Naive thymus-derived CD8-positive, alpha-beta T cell (primary cell): ENCODE measurements around the gene PRPF6. TPM values are rescaled to one million over a fixed set of nuclear protein-coding genes. Genes with fewer than 3 reads are reported as not detected.
A peak's percentile ranks its signal among the peaks of the same experiment; 100 is the strongest.

Experiments used
- ATAC-seq, 2 donors: fragments of 150-1000 bp; cut with Tn5 transposase in 1 of 2; sonication (Bioruptor Pico), chemical (Tn5 transposase) in 1 of 2; 1 replicate in 1 of 2; 2 replicates in 1 of 2; pipeline ENCODE4 v1.10.0; 2021; ENCODE audit warnings: mild to moderate bottlenecking in 2 of 2, moderate library complexity in 2 of 2
- POLR2A ChIA-PET: fragments of 350-600 bp; sonication (Branson Sonifier 250); formaldehyde crosslinking; loops from one replicate; lab custom pipeline; 2021; ENCODE audit warnings: antibody characterized with exemption; lab: Charles Lee
- DNase-seq, 10 donors: peaks; one replicate each; pipeline versions ENCODE4 v3.0.0 to v3.0.0-alpha.2; 2020 to 2022
- H3K27ac Mint-ChIP-seq, 10 donors: one replicate each; pipeline ENCODE4 v1.8.0; 2020 to 2022; ENCODE audit warnings: mild to moderate bottlenecking in 10 of 10, mixed read lengths in 10 of 10, moderate library complexity in 4 of 10, inconsistent platforms in 1 of 10
- H3K27me3 Mint-ChIP-seq, 5 donors: one replicate each; pipeline ENCODE4 v1.8.0; 2021 to 2022; ENCODE audit warnings: mixed read lengths in 5 of 5
- H3K36me3 Mint-ChIP-seq, 3 donors: one replicate each; pipeline ENCODE4 v1.8.0; 2020 to 2022; ENCODE audit warnings: mixed read lengths in 3 of 3, mild to moderate bottlenecking in 2 of 3, inconsistent platforms in 1 of 3
- H3K4me1 Mint-ChIP-seq, 4 donors: one replicate each; pipeline ENCODE4 v1.8.0; 2021 to 2022; ENCODE audit warnings: mixed read lengths in 4 of 4
- H3K4me3 Mint-ChIP-seq, 10 donors: one replicate each; pipeline ENCODE4 v1.8.0; 2020 to 2022; ENCODE audit warnings: mild to moderate bottlenecking in 10 of 10, mixed read lengths in 10 of 10, moderate library complexity in 6 of 10, inconsistent platforms in 1 of 10
- H3K9me3 Mint-ChIP-seq, 9 donors: one replicate each; pipeline ENCODE4 v1.8.0; 2020 to 2022; ENCODE audit warnings: mixed read lengths in 9 of 9, mild to moderate bottlenecking in 3 of 9, inconsistent platforms in 1 of 9, moderate library complexity in 1 of 9
- polyA plus RNA-seq, 3 donors: library from polyadenylated mRNA; unstranded; fragments of 300-500 nt; fragmentation: Illumina TruSeq; gene quantifications; one replicate each; pipeline ENCODE4 v1.2.3, GENCODE V29; 2021
- total RNA-seq, 8 experiments: library from RNA in 2 of 8; stranded (reverse) in 2 of 8; gene quantifications; one replicate each; pipeline ENCODE4 v1.2.3 and lab custom pipeline; 2021 to 2026

Gene PRPF6
- total and polyA plus RNA-seq, 5 experiments from 2014 or later, result 67.2 to 110 (median 91.1) TPM

GRCh38 chr20:63946986-63947637 is 33.8 kb upstream of the PRPF6 start:
- Mint-ChIP-seq H3K36me3 (peaks cover 0 to 13% (median 0%) of the 10 kb centered on the region in 3 donors), H3K9me3 (peaks cover 0 to 2% (median 0%) of the 10 kb centered on the region in 9 donors), H3K27ac (peak overlapping the region; percentile 14 to 99 (median 92)), H3K4me1 (peaks cover 25 to 60% (median 39%) of the 10 kb centered on the region in 4 donors), H3K4me3 (peak overlapping the region; percentile 70 to 95 (median 90)), H3K27me3 (no peaks in the 10 kb centered on the region)
- DNase-seq (peak in 1 of 10 donors; percentile 50), ATAC-seq (no peak)
- POLR2A ChIA-PET, result interaction anchor here (0.7 kb wide), 1 partner anchor 45 kb away, joined by 4 read pairs; no protein-coding TSS in a partner anchor

GRCh38 chr20:63947638-63948456 is 33.1 kb upstream of the PRPF6 start:
- H3K27me3 Mint-ChIP-seq, result no peaks in the 10 kb centered on the region
- DNase-seq (peak in 7 of 10 donors; percentile 29 to 63 (median 49)), ATAC-seq (peak; percentile 38 to 41)
- peak overlapping the region; percentile 81 to 95 (median 92) for H3K4me3 Mint-ChIP-seq
- POLR2A ChIA-PET, result no interaction called here
- H3K4me1 Mint-ChIP-seq, result peaks cover 23 to 59% (median 37%) of the 10 kb centered on the region in 4 donors
- peaks cover 0 to 10% (median 0%) of the 10 kb centered on the region in 3 donors for H3K36me3 Mint-ChIP-seq
- peak overlapping the region; percentile 94 to 99 (median 98) for H3K27ac Mint-ChIP-seq
- H3K9me3 Mint-ChIP-seq, result no peaks in the 10 kb centered on the region

- Mint-ChIP-seq H3K27ac (peak overlapping the region in 4 of 10 donors; percentile 17 to 99 (median 58)), H3K36me3 (peaks cover 0 to 3% (median 0%) of the 10 kb centered on the region in 3 donors), H3K9me3 (no peaks in the 10 kb centered on the region), H3K27me3 (no peaks in the 10 kb centered on the region), H3K4me3 (no peak overlapping the region), H3K4me1 (peaks cover 28 to 66% (median 52%) of the 10 kb centered on the region in 4 donors)
- ATAC-seq, result no peak
- POLR2A ChIA-PET, result interaction anchor here (1.3 to 1.7 kb wide), 2 partner anchors 9 to 49 kb away, joined by 6 to 7 read pairs; no protein-coding TSS in a partner anchor
- DNase-seq, result no peak
These were observed 30.1 kb upstream of the PRPF6 start for GRCh38 chr20:63950701-63951397.

DNA sequence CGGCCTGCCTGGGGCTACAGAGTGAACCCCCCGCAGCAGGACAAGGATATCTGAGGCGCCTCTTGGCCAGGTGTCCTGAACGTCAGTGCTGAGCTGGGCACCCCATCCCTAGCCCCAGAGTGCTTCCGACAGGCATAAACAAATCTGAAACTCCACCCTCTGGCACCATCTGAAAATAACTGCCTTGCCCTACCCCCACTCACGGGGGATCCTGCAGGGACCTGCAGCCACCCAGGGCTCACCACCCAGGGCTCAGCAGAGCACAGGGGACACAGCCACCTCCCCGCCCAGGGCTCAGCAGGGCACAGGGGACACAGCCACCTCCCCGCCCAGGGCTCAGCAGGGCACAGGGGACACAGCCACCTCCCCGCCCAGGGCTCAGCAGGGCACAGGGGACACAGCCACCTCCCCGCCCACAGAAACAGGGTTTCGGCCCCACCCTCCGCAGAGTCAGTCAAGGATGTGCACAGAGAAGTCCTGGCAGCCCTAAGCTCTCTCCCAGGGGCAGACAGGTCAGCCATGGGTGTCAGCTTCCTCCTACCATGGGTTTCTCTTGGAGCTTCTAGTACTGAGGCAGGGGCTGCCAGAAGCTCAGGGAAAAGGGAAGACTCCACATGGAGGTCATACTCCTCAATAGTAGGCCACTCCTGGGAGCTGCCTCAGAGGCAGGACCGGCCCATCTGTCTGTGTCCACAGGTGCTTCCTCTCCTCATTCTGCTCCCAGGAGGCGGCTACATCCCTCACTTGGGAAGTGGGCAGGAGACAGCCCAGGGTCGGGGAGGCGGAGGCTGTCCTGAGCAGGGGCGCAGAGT is 29.3 kb upstream of the PRPF6 start:
- Mint-ChIP-seq H3K27me3 (no peaks in the 10 kb centered on the region), H3K9me3 (no peaks in the 10 kb centered on the region), H3K4me3 (peak overlapping the region in 1 of 10 donors; percentile 41), H3K36me3 (peaks cover 0 to 2% (median 0%) of the 10 kb centered on the region in 3 donors), H3K4me1 (peaks cover 28 to 68% (median 53%) of the 10 kb centered on the region in 4 donors), H3K27ac (peak overlapping the region in 4 of 10 donors; percentile 17 to 65 (median 54))
- ATAC-seq, result no peak
- no peak for DNase-seq
- POLR2A ChIA-PET, result interaction anchor here (1.3 to 1.7 kb wide), 2 partner anchors 10 to 50 kb away, joined by 6 to 7 read pairs; no protein-coding TSS in a partner anchor

- Mint-ChIP-seq H3K4me3 (no peak overlapping the region), H3K4me1 (peaks cover 27 to 65% (median 50%) of the 10 kb centered on the region in 4 donors), H3K27me3 (no peaks in the 10 kb centered on the region), H3K36me3 (peaks cover 0 to 2% (median 0%) of the 10 kb centered on the region in 3 donors), H3K27ac (peak overlapping the region in 1 of 10 donors; percentile 19), H3K9me3 (no peaks in the 10 kb centered on the region)
- POLR2A ChIA-PET, result interaction anchor here (0.7 to 1.7 kb wide), 2 partner anchors 10 to 12 kb away, joined by 3 to 7 read pairs; no protein-coding TSS in a partner anchor
- DNase-seq (no peak), ATAC-seq (no peak)
These were observed 28.8 kb upstream of the PRPF6 start for GRCh38 chr20:63952210-63952535.

DNA sequence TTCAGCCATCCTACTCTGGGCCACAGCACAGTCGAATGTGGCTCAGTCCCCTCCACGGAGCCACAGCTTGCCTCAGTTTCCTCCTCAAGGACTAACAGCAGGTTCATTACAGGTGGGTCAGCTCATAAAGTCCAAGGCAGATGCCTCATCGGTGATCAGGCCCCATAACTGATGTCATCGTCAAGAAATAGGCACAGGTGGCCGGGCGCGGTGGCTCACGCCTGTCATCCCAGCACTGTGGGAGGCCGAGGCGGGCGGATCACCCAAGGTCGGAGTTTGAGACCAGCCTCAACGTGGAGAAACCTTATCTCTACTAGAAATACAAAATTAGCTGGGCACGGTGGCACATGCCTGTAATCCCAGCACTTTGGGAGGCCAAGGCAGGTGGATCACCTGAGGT is 28.2 kb upstream of the PRPF6 start:
- Mint-ChIP-seq H3K27ac (peak overlapping the region in 4 of 10 donors; percentile 39 to 83 (median 74)), H3K4me3 (peak overlapping the region in 2 of 10 donors; percentile 4 to 20)

DNA sequence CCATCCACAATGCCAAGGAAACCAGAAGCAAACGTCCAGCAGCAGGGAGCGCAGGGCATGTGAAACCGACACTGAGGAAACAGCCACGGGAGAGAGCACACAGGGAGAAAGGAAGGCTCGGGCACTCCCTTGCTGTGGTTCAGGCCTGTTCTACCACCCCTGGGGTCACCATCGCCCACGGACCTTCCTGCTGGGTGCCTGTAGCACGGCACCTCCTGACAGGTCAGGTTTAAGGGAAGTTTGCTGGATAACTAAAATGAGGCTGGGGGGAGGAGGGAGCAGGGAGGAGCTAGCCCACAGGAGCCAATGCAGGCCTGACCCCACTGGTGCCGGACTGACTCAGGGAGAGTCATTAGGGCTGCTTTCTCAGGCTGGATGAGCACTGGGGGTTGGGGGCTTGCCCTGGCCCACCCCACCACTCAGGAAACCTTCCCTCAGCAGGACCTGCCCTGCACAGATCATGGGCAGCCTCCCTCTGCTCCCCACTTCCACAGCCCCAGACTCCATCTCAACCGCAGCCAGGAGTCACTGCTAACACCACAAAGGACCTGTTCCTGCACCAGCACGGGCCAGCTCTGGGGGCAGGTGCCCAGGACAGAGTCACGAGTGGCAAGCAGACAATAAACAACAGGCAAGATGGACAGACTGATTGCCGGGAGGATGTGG is 27.0 kb upstream of the PRPF6 start:
- Mint-ChIP-seq H3K36me3 (peaks cover 0 to 2% (median 0%) of the 10 kb centered on the region in 3 donors), H3K9me3 (no peaks in the 10 kb centered on the region), H3K4me3 (peak overlapping the region; percentile 76 to 86 (median 80)), H3K27ac (peak overlapping the region; percentile 62 to 94 (median 80)), H3K4me1 (peaks cover 18 to 58% (median 38%) of the 10 kb centered on the region in 4 donors), H3K27me3 (no peaks in the 10 kb centered on the region)
- ATAC-seq (no peak), DNase-seq (no peak)
- POLR2A ChIA-PET, result no interaction called here

More for the DNA sequence above, 28.2 kb upstream of the PRPF6 start:
- POLR2A ChIA-PET, result interaction anchor here (0.7 kb wide), 1 partner anchor 13 kb away, joined by 3 read pairs; no protein-coding TSS in a partner anchor
- Mint-ChIP-seq H3K36me3 (peaks cover 0 to 2% (median 0%) of the 10 kb centered on the region in 3 donors), H3K27me3 (no peaks in the 10 kb centered on the region), H3K9me3 (no peaks in the 10 kb centered on the region), H3K4me1 (peaks cover 23 to 64% (median 48%) of the 10 kb centered on the region in 4 donors)
- no peak for ATAC-seq
- DNase-seq, result no peak

DNA sequence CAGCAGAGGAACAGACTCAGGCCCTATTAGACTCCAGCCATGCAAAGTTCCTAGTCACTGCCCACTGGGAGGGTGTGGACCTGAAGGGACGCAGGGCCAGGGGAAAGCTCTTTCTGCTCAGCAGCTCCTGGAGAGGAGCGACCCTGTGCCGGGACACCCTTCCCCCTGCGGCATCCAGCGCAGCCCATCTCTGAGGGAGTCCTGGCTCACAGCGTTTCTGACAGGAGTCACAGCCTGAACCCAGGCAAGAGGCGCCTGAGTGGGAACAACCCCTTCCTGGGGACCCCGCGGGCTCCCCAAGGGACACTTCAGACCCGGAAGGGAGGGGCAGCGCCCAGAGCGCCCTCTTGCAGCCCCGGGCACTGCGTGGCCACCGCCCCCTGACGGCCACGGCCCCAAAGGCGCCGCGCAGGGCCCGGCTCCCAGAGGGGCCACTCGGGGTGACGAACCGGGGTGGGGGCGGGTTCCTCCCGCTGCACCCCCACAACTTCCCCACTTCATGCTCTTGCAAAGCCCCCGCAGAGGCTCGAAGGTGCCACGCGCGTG is 25.6 kb upstream of the PRPF6 start:
- no peaks in the 10 kb centered on the region for H3K9me3 Mint-ChIP-seq
- POLR2A ChIA-PET, result interaction anchor here (0.6 to 2.2 kb wide), 5 partner anchors 12 to 434 kb away, joined by 3 to 16 read pairs (median 5); partner anchors contain the start of genes RGS19 and TCEA2
- peaks cover 10 to 45% (median 30%) of the 10 kb centered on the region in 4 donors for H3K4me1 Mint-ChIP-seq
- ATAC-seq, result peak; percentile 8 to 11
- H3K27ac Mint-ChIP-seq, result peak overlapping the region in 6 of 10 donors; percentile 55 to 93 (median 79)
- H3K36me3 Mint-ChIP-seq, result peaks cover 0 to 9% (median 2%) of the 10 kb centered on the region in 3 donors
- peak in 2 of 10 donors; percentile 42 to 70 for DNase-seq
- H3K4me3 Mint-ChIP-seq, result peak overlapping the region; percentile 76 to 89 (median 80)
- no peaks in the 10 kb centered on the region for H3K27me3 Mint-ChIP-seq

GRCh38 chr20:63955827-63956663 is 24.9 kb upstream of the PRPF6 start, which contains the start of gene UCKL1:
Gene UCKL1 (minus strand): TSS chr20:63956416. CDS start chr20:63956372, 44 bp downstream.
- H3K27me3 Mint-ChIP-seq, result no peaks in the 10 kb centered on the region
- POLR2A ChIA-PET, result interaction anchor here (0.6 to 2.4 kb wide), 21 partner anchors 12 to 459 kb away, joined by 3 to 19 read pairs (median 4); partner anchors contain the start of genes ARFRP1, LIME1, PRPF6 and PTK6
- ATAC-seq (peak; percentile 81 to 85), DNase-seq (peak; percentile 83 to 95 (median 89))
- H3K4me3 Mint-ChIP-seq, result peak within 1 kb of the TSS; percentile 76 to 89 (median 84)
- H3K9me3 Mint-ChIP-seq, result no peaks in the 10 kb centered on the region
- peaks cover 10 to 44% (median 30%) of the 10 kb centered on the region in 4 donors for H3K4me1 Mint-ChIP-seq
- H3K27ac Mint-ChIP-seq, result peak within 1 kb of the TSS; percentile 22 to 93 (median 82)
- H3K36me3 Mint-ChIP-seq, result peaks cover 0 to 9% (median 2%) of the 10 kb centered on the region in 3 donors

DNA sequence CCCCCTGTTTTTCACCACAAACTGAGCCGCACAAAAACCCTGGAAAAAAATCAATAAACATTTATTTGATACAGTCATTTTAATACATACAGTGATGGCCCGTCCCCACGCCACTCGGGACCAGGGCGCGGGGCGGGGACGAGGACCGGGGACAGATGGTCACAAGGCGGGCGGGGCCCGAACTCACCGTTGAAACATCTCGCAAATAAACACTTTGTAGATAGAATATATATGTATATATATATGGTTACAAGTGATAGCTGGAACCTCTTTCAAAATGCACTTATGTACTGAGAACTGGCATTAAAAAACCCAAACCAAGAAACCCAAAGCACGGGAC is 24.3 kb upstream of the PRPF6 start:
- Mint-ChIP-seq H3K27me3 (no peaks in the 10 kb centered on the region), H3K36me3 (peaks cover 0 to 15% (median 2%) of the 10 kb centered on the region in 3 donors), H3K27ac (peak overlapping the region; percentile 22 to 90 (median 74)), H3K4me3 (peak overlapping the region; percentile 76 to 89 (median 84)), H3K9me3 (no peaks in the 10 kb centered on the region), H3K4me1 (peaks cover 10 to 41% (median 29%) of the 10 kb centered on the region in 4 donors)
- DNase-seq (no peak), ATAC-seq (peak; percentile 23 to 45)
- POLR2A ChIA-PET, result interaction anchor here (0.6 to 2.4 kb wide), 20 partner anchors 12 to 460 kb away, joined by 3 to 19 read pairs (median 4); partner anchors contain the start of genes ARFRP1, LIME1, PRPF6 and PTK6
